ENCODE measurements around the gene ATP8B4.

DNA sequence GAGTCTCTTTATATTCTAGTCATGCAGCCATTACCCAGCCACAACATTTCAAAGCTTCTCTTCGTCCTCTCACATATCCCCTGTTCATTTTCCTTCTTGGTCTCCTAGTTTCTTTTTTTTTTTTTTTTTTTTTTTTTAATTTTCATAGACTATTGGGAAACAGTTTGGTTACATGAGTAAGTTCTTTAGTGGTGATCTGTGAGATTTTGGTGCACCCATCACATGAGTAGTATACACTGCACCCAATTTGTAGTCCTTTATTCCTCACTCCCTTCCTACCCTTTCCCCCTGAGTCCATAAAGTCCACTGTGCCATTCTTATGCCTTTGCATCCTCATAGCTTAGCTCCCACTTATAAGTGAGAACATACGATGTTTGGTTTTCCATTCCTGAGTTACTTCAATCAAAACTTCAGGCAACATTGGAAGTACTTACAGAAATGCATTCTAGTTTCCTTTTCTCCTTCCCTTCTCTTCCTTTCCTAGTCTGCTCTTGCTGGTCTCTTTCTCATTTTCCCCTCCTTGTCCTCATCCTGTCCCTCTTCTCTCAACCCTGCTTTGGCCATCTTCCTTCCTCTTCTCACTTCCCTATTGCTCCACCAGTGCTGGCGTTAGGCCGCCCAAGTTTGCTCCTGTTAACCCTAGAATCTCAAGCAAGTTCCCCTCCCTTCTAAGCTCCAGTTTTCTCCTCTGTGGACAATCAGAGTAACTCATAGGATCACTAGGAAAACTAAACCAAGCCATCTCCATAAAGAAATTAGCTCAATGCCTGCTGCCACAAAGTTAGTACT lies 4.8 kb downstream of the ATP8B4 start:
- no peak for TF ChIP-seq CTCF (IDR thresholded peaks at IDR 0.05)
- no peak for TF ChIP-seq POLR2A (IDR thresholded peaks at IDR 0.05)
- TF ChIP-seq POLR2AphosphoS5 (IDR thresholded peaks at IDR 0.05) = no peak
- TF ChIP-seq EP300 (IDR thresholded peaks at IDR 0.05) = peak in 1 of 4 donors; percentile 2

Measured in upper lobe of left lung (tissue), 4 donors.